ENCODE measurements around the gene KIAA0319L.
"Not testable (repeated sequence)": the region's sequence is repeated elsewhere in the genome, so short reads cannot be mapped to it uniquely, and the experiment has no call there.

The KIAA0319L gene

GRCh38 chr1:35585281-35585680, 28.1 kb upstream of the KIAA0319L start:
- no peak for DNase-seq (ENCODE audit: extremely low spot score)
- ChIA-PET POLR2A (no interaction called here), CTCF (interaction anchor here (1.0 to 1.4 kb wide), 3 partner anchors 8 to 17 kb away, joined by 3 to 6 read pairs (median 6); partner anchors contain the start of gene TFAP2E)
- TF ChIP-seq CTCF (IDR thresholded peaks at IDR 0.05; ENCODE audit: control extremely low read depth, extremely low read depth, low read depth, missing control alignments) = no peak

GRCh38 chr1:35581621-35582020, 24.4 kb upstream of the KIAA0319L start:
- DNase-seq (ENCODE audit: extremely low spot score); POLR2A ChIA-PET: not testable (repeated sequence)
- CTCF ChIA-PET = interaction anchor here (2.8 kb wide), 1 partner anchor 13 kb away, joined by 11 read pairs; no protein-coding TSS in a partner anchor

GRCh38 chr1:35580949-35581388, 23.8 kb upstream of the KIAA0319L start:
- TF ChIP-seq CTCF (IDR thresholded peaks at IDR 0.05; ENCODE audit: control extremely low read depth, extremely low read depth, low read depth, missing control alignments) = no peak
- ChIA-PET CTCF (interaction anchor here (2.8 to 3.7 kb wide), 2 partner anchors 13 to 134 kb away, joined by 11 to 23 read pairs; no protein-coding TSS in a partner anchor), POLR2A (no interaction called here)
- DNase-seq (ENCODE audit: extremely low spot score) = no peak

GRCh38 chr1:35577071-35577998, 20.1 kb upstream of the KIAA0319L start:
- no peak for TF ChIP-seq CTCF (IDR thresholded peaks at IDR 0.05; ENCODE audit: control extremely low read depth, extremely low read depth, low read depth, missing control alignments)
- peak; percentile 69 for DNase-seq (ENCODE audit: extremely low spot score)
- ChIA-PET CTCF (interaction anchor here (1.1 to 3.7 kb wide), 8 partner anchors 9 to 149 kb away, joined by 3 to 29 read pairs (median 6); no protein-coding TSS in a partner anchor), POLR2A (no interaction called here)

GRCh38 chr1:35576766-35577070, 19.5 kb upstream of the KIAA0319L start:
- CTCF ChIA-PET = interaction anchor here (0.7 to 3.3 kb wide), 5 partner anchors 8 to 150 kb away, joined by 3 to 29 read pairs (median 6); no protein-coding TSS in a partner anchor
- POLR2A ChIA-PET; DNase-seq (ENCODE audit: extremely low spot score): not testable (repeated sequence)

- ChIA-PET CTCF (interaction anchor here (0.7 to 3.3 kb wide), 5 partner anchors 8 to 151 kb away, joined by 3 to 29 read pairs (median 6); no protein-coding TSS in a partner anchor), POLR2A (no interaction called here)
- DNase-seq (ENCODE audit: extremely low spot score) = no peak
- no peak for TF ChIP-seq CTCF (IDR thresholded peaks at IDR 0.05; ENCODE audit: control extremely low read depth, extremely low read depth, low read depth, missing control alignments)
These were observed 19.0 kb upstream of the KIAA0319L start for GRCh38 chr1:35576061-35576765.

GRCh38 chr1:35575416-35575958, 18.3 kb upstream of the KIAA0319L start:
- POLR2A ChIA-PET = no interaction called here
- no peak for TF ChIP-seq CTCF (IDR thresholded peaks at IDR 0.05; ENCODE audit: control extremely low read depth, extremely low read depth, low read depth, missing control alignments)
- no peak for DNase-seq (ENCODE audit: extremely low spot score)
- CTCF ChIA-PET = interaction anchor here (1.1 to 1.8 kb wide), 4 partner anchors 11 to 151 kb away, joined by 3 to 8 read pairs (median 6); no protein-coding TSS in a partner anchor

All from GM10248 (cell line).